Activated effector memory CD4-positive, alpha-beta T cell treated with anti-CD3 and anti-CD28 coated beads, Interleukin-2, amount 50 U/mL, for 16 hours (primary cell): Measurements from ENCODE around the gene RBFOX2.
"Not testable (repeated sequence)": the region's sequence is repeated elsewhere in the genome, so short reads cannot be mapped to it uniquely, and the experiment has no call there.

ENCODE experiments used
- DNase-seq: peaks from one replicate; pipeline ENCODE4 v3.0.0-alpha.2; 2020

The RBFOX2 gene

DNA sequence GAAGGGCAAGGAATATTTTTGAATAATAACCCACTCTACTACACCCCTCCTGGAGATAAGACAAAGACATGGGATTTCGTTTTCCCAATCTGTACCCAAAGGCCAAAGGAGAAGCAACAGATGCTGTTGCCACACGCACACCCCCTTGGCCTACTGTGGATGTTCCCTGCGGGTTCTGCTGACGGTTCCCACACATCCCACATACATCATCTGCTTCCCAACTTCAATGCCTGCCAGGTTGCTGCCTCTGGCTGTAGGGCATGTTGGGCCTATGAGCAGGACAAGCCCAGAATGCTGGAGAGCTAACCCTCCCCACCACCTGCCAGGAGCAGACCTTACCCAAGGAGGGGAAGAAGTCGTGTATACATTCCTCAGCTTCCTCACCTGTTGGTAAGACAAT lies 13.6 kb upstream of the RBFOX2 start:
- no peak for DNase-seq

DNA sequence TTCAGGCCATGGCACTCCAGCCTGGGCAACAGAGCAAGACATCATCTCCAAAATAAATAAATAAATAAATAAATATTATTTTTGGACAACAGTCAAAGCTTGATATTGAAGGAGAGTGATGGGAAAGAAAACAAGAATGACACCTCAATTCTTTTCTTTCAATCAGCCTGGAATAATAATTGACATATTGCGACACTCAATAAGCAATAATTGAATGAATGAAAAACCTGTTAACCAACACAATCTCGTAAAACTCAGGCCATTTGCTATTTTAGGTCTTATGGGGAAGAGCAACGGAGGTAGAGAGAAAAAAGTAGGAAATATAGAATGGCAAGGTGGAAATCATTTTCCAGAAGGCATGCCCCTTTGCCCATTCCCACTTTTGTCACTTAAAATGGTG lies 10.5 kb upstream of the RBFOX2 start:
- DNase-seq, result no peak

DNA sequence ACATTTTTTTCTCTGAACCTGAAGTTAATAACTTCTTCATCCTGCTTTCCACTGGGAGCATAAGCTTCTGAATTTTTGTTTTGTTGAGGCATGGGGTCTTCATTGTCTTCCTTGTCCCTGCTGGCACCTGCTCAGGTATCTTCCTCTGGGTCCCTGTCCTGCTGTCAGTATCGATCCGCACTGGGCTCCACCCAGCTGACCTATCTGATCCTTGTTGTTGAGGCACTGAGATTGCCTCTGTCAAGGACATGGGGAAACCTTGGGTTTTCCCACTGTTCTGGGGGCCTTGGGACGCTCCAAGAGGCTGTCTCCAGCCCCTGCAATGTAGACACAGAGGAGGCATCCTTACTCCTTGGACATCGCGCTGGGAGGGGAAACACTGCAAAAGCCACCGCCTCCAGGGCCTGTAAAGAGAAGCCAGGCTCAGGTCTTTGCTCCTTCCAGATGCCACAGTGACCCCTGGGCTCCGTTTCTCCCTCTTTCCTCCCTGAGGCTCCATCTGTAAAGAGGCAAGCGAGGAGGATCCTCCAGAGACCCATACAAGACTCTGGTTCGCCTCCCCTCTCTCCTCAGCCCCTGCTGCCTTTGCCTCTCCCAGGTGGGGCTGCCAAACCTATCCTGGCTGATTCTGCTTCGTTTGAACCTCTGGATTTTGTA lies 8.6 kb upstream of the RBFOX2 start:
- no peak for DNase-seq

DNA sequence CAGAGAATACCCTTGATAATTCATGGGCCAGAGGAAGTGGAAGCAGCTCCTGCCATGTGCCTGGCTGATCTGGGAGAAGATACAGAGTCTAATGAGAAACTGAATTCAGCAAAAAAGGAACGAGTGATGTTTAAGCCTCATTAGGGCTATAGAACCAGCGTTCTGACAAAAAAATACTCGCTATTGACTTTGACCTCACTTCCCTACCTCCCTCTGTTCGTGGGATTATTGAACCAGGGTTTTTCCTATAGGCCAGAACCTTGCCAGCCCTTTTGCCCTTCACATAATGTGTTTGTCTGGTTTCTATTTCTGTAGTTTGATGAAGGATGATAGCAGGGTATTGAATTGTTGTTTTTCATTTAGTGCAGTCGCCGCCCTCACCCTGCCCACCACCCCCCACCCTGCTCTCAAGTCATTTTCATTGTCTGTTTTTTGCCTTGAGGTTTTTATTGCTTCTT lies 7.6 kb upstream of the RBFOX2 start:
- no peak for DNase-seq

DNA sequence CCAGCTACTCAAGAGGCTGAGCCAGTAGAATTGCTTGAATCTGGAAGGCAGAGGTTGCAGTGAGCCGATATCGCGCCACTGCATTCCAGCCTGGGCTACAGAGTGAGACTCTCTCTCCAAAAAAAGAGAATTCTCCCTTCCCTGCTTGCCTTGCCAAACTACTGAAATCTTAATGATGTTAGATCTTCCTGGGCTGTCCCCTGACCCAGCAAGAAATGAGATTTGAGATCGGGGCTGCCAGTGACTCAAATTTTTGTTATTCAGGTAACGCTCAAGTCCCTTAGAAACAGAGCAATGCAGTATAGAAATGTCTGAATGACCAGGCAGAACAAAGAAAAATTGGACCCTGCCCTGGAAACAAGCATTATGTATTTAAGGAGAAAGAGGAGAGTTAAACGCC lies 4.0 kb upstream of the RBFOX2 start:
- no peak for DNase-seq

DNA sequence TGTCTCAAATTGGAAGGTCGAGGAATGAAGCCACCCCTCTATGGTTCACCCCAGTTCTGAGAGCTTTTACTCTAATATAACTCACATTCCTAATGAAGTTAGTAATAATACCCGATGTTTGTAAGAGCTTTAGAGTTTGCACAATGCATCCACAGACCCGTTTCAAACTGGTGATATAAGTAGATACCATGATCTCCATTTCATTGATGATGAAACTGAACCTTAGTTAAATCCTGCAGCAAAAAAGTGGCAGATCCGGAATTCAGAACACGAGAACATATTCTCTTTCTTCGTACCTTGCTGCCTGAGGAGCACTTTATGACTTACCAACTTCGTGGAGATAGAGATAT lies 757 bp upstream of the RBFOX2 start:
- DNase-seq, result no peak

DNA sequence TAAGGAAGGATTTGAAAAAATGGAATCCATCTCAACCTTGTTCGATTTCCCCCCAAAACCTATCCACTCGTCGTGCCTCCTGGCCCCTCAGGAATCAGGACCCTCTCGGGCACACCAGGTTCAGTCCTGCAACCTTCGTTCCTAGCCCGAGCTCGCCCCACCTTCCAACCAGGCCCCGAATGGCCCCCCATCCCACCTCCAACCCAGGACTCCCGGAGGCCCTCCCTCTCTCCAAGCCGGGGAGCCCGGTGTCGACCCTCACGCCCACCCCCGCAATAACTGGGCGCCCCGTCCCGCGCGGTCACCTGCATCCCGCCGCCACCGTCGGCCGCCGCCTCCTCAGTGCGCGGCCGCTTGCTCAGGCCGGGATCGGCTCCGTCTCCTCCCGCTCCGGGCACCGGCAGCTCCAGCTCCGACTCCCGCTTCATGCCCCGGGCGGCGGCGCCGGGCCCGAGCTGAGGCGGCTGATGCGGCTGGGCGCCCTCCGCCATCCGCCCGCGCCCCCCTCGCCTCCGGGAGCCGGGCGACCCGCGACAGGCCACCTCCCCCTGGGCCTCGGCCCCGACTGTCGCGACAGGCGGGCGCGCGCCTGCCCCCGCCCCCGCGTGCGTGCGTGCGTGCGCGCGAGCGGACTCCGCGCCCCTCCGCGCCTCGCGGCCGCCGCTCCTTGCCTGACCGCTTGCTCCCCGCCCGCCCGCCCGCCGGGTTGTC lies 534 bp downstream of the RBFOX2 start:
- no peak for DNase-seq

DNA sequence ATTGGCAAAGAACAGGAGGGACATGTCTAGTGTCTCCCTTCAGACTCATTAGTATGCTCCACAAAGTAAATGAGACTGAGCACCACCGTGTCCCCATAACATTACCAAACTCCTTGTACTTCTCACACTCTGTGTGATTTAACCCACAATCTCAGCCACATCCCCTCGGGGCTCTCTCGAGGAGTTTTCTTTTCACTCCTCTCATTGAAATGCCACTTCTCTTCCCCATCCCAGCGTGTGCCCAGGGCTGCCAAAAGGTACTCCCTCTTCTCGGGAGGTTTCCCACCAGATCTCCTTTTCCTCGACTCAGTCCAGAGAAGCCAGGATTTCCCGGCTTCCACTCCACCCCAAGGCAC lies 1.1 kb downstream of the RBFOX2 start:
- DNase-seq, result no peak

DNA sequence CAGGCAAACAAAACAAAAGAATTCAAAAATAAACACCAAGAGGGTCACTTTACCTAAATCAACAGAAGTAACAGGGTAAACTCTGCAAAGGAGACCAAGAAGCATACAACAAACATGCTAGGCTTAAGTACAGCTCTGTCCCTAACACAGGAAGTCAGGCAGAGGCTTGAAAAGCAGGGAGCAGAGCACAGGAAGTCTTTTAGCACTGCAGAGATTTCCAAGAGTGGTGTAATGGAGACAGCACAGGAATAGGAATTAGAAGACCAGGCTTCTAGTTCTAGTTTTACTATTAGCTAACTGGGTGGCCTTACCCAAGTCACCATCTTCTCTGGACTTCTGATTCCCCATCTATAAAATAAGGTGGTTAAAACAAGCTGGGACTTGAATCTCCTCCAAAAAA lies 1.9 kb downstream of the RBFOX2 start:
- no peak for DNase-seq

DNA sequence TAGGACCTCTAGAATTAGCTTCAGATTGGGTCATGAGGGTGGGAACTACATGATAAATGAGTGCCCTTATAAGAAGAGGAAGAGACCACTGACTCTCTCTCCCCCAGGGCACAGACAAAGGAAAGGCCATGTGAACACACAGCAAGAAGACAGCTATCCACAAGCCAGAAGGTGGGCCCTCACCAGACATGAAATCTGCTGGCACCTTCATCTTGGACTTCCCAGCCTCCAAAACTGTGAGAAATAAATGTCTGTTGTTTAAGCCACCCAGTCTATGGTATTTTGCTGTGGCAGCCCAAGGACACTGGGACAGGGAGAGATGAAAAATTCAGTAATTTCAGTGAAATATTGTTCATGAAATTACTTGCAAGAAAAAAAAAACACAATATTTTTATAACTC lies 5.9 kb downstream of the RBFOX2 start:
- DNase-seq, result no peak

DNA sequence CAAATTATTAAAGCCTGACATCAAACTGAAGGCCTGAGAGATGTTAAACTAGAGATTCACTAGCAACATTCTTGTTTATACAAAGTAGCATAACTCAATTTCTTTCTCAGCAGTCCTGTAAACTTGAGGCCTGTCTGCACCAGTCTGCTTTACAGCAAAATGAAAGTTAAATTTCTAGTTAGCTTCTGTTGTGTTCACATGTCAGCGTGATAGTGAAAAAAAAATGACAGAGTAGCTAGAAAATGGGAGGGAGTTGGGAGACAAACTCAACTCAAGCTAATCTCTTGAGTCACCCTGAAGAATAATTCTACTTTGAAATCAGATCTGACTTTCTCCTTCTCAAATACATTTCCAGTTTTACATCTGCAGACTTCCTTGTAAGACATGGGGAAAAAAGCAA lies 6.5 kb downstream of the RBFOX2 start:
- DNase-seq, result no peak

DNA sequence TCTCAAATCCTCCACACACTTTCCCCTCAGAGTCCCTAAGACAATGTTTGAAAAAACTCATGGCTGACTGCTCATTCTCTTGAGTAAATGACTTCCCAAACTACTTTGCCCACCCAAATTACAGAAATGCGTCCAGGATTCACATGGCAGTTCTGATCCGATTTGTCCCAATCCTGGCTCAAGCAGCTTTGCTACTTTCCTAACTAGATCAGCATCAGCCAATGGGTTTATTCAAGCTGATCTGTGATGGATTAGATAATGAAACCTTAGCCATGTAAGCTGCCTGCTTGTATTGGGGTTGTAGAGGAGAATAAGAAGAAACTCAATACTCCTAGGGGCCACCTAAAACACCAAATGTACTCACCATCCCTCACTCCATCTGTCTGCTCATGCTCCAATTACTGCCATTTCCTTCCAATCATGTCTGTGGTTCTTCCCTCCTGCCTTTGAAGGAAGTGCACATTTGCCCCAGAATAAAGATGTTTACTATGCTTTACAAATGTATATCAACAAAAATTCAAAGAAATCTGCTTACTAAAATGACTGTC lies 6.9 kb downstream of the RBFOX2 start:
- no peak for DNase-seq

DNA sequence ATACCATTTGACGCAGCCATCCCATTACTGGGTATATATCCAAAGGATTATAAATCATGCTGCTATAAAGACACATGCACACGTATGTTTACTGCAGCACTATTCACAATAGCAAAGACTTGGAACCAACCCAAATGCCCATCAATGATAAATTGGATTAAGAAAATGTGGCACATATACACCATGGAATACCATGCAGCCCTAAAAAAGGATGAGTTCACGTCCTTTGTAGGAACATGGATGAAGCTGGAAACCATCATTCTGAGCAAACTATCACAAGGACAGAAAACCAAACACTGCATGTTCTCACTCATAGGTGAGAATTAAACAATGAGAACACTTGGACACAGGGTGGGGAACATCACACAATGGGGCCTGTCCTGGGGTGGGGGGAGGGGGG lies 7.8 kb downstream of the RBFOX2 start:
- not testable (repeated sequence) for DNase-seq

DNA sequence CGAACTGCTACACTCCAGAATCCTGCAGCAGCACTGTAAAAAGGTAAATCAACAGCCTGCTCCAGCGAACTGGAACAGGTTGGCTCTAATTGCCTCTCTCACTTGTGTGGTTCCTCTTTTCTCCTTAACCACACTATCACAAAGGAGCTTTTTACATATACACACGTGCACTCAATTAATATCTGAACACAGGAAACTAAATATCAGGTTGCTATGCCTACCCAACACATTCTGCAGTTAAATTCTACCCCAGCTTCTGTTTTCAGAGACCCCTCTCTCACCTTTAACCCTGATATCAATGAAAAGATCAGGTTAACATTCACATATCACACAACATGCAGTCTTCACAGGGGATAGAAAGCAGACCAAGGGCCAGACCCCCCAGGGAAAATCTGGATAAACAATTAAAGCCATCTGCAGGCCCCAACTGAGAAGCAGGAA lies 11.0 kb downstream of the RBFOX2 start:
- DNase-seq, result no peak

DNA sequence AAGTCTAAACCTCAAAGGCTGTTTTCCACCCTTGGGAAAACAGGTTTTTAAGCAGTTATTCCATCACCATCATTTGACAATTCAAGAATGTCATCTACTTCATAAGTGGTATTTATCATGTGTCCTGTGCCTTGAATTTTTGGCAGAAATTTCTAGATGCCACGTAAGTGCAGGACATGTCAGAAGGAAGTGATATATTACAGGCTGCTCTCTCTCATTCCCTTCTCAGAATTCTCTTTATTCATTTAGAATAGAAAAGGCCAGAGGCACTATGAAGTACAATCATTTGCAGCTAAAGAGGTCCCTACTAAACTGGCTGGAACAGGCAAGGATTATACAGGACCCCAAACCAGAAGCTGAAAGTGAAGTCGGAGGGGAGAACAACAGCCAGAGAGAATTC lies 11.9 kb downstream of the RBFOX2 start:
- DNase-seq, result no peak

DNA sequence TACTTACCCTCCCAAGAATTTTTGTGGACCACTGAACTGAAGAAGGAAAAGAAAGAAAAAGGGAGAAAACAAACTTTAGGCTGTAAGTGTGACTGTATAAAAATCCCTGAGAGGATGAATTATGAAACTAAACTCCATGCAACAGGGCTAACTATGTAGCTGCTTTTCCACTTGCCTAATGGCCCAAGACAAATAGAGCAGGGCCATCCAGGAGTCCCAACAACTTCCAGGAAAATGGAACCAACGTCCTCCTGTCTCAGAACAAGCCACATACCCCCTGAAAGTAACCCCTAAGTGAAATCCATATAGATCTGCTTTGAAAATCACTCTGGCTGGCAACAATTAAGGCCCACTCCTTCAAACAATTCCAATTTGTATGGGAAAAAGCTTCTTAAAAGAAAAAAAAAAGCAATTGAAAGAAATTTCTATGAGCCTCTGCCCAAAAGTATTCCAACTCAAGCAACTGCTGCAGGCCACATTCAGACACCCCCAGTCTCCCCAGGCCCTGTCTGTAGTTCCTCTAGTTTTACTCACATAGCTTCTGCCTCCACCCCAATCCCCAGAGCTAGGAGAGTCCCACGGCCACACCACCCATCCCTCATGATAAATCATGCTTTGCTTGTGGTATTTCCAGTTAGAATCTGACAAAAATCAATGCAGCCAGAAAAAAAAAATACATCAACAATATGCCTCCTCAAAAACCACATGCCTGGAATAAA lies 12.7 kb downstream of the RBFOX2 start:
- DNase-seq, result no peak

DNA sequence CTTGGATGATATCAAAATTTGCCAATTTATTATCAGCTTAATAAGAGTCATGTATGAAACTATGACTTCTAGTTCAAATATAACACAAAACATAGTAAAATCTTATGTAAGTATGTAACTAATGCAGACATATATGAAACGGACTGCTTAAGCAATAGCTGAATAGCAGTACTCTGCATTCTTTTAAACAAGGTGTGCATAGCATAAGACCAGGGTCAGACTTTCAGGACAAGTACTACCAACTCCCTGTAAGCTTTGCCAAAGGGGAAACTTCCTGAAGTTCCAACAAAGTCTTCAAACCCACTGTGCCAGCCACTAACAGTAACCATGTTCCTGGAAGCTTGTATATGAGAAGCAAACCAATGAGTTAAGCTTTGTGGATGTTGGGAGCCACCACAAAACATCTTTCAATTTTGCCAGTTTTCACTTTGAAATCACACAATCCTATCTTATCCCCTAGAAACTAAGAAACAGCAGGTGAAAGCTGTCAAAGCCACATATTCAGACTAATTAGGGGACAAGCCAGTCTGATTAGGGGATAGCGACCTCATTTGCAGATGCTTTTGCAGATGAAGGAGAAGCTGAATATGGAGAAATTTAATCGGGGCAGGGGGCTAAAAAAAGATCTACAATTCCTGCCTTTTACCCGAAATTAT lies 13.3 kb downstream of the RBFOX2 start:
- no peak for DNase-seq

DNA sequence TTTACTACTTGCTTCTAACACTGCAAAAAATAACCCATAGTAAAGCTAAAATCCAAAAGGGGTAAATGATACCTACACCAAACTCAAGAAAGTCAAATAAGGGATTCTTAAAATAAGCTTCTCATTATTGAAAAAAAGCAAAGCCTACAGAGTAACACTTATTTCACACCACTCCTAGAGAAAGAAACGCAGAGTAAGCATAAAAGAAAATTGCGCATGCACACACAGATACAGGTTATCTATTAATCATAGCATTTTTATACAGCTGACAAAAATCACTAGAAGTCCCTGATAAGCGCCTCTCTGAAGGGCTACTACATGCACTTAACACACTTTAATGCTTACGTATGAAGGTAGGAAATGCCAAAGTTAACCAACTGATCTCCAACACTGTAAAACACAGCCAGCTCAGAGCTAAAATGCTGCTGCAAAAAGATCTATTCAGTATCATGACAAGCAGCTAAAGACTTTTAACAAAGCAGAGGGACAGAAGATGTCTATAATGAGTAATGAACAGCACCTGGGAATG lies 14.0 kb downstream of the RBFOX2 start:
- DNase-seq, result no peak

DNA sequence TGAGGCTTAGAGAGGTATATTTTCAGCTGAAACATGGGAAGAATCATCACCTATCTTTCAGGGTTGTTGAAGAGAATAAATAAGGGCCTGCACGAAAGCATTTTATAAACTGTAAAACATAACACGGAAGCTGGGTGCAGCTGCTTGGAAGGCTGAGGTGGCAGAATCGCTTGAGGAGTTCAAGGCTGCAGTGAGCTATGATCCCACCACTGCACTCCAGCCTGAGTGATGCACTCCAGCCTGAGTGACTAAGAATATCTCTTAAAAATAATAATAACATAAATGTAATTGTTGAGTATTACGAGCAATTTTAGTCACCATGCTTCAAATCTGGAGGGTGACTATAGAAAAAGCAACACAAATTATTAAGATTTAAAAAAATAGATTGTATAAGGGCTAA lies 16.3 kb downstream of the RBFOX2 start:
- no peak for DNase-seq

DNA sequence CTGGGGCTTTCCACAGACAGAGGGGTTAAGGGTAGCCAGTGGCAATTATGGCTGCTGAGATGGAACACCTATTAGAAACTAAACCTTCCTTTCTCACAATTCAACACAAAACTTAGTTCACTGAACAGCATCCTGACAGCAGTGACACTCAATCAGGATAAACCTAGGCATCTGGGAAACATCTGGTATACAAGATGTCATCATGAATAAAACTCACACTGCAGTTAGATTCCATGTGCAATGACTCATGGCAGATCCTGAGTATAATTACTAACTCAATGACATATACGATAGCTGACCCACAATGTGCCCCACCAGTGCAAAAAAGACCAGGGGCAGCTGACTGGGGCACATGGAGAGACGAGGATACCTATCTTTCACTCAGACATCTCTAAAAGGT lies 17.7 kb downstream of the RBFOX2 start:
- no peak for DNase-seq

DNA sequence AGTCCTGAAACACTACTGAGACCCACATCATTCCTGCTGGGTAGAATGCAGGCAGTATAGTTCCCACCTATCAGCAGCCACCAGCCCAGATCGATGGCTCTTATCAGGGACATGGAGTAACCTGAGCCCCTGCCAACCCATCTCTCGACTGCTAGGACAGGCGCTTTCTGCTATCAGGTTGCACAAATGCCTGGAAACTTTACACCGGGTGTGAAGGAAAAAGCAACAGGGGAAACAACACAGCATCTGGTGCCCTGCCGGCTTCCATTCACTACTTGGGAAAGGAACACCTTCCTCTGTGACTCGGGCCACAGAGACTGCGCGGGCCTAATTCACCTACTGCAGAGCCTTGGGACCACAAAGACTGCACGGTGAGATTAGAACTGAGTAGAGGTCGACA lies 18.5 kb downstream of the RBFOX2 start:
- no peak for DNase-seq

DNA sequence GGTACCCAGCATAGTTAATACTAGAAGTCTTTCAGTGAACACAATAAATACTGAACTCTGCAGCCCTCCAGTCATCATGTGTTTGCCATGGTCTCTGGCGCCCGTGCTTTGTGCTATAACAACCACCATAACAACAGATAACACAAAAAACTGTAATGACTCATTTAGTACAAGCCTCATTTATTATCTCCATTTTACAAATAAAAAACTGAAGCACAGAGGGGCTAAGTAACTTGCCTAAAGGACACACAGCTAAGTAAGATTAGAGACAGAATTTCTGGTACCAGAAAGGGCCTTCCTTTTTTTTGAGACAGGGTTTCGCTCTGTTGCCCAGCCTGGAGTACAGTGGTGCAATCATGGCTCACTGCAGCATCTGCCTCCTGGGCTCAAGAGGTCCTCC lies 19.5 kb downstream of the RBFOX2 start:
- DNase-seq, result no peak

DNA sequence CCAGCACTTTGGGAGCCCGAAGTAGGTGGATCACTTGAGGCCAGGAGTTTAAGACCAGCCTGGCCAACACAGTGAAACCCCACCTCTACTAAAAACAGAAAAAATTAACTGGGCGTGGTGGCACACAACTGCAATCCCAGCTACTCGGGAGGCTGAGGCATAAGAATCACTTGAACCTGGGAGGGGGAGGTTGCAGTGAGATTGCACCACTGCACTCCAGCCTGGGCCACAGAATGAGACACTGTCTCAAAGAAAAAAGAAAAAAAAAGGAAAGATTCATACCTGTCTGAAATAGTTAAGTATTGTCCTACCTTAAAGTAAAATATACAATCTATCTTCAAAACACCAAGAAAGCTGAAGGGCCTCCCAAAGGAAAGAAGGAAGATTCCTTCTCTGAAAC lies 20.1 kb downstream of the RBFOX2 start:
- no peak for DNase-seq
